K562 (cell line): ENCODE results near the gene ARMCX6. TPM values are rescaled to one million over a fixed set of nuclear protein-coding genes. Genes with fewer than 3 reads are reported as not detected.

ENCODE experiments used
- ATF7 ChIP-seq: fragments of 450-650 bp; IDR thresholded peaks from 2 replicates; pipeline ENCODE4 v1.7.1; 2014; ENCODE audit warnings: mild to moderate bottlenecking, moderate library complexity
- CAMTA2 ChIP-seq: fragments of 250-450 bp; sonication (Bioruptor Pico); conservative IDR thresholded peaks from 2 replicates; pipeline ENCODE4 v1.5.1; 2022
- FOXA3 ChIP-seq, 2 experiments: fragments of 450-650 bp in 1 of 2; sonication (generic) in 1 of 2; formaldehyde crosslinking; IDR thresholded peaks in 1 of 2; conservative IDR thresholded peaks in 1 of 2; 2 replicates each; pipeline versions ENCODE4 v1.4.0 to v1.8.0; 2020 to 2022; ENCODE audit warnings: mild to moderate bottlenecking in 2 of 2, missing genetic modification reagents in 1 of 2
- HIVEP1 ChIP-seq: fragments of 250-450 bp; sonication (Bioruptor Pico); IDR thresholded peaks from 2 replicates; pipeline ENCODE4 v1.4.0; 2020; ENCODE audit warnings: mild to moderate bottlenecking
- IFI16 ChIP-seq: fragments of 250-450 bp; sonication (Bioruptor Pico); IDR thresholded peaks from 2 replicates; pipeline ENCODE4 v2.1.2; 2022; ENCODE audit warnings: mild to moderate bottlenecking, inconsistent platforms
- MAZ ChIP-seq, 2 experiments: fragments of 450-650 bp in 1 of 2; sonication (generic) in 1 of 2; formaldehyde crosslinking; IDR thresholded peaks in 1 of 2; conservative IDR thresholded peaks in 1 of 2; 2 replicates each; pipeline versions ENCODE4 v1.4.0 to v1.5.0; 2020; ENCODE audit warnings: mild to moderate bottlenecking in 1 of 2, missing genetic modification reagents in 1 of 2
- SREBF2 ChIP-seq: sonication (generic); formaldehyde crosslinking; IDR thresholded peaks from 2 replicates; pipeline ENCODE4 v1.4.0; 2020; ENCODE audit warnings: mild to moderate bottlenecking, missing genetic modification reagents
- TCF3 ChIP-seq: sonication (generic); formaldehyde crosslinking; IDR thresholded peaks from 2 replicates; pipeline ENCODE4 v1.4.0; 2020; ENCODE audit warnings: mild to moderate bottlenecking, missing genetic modification reagents
- TSHZ1 ChIP-seq: fragments of 250-450 bp; sonication (Bioruptor Pico); IDR thresholded peaks from 2 replicates; pipeline ENCODE4 v1.4.0; 2020; ENCODE audit warnings: mild to moderate bottlenecking, moderate library complexity
- ZNF239 ChIP-seq: fragments of 250-450 bp; sonication (Bioruptor Pico); IDR thresholded peaks from 2 replicates; pipeline ENCODE4 v1.4.0; 2020; ENCODE audit warnings: mild to moderate bottlenecking
- ZNF717 ChIP-seq: fragments of 250-450 bp; sonication (Bioruptor Pico); IDR thresholded peaks from 2 replicates; pipeline ENCODE4 v1.5.0; 2021
- polyA plus RNA-seq, 8 experiments: library from polyadenylated mRNA; depleted of rRNA in 4 of 8; stranded (reverse) in 5 of 8; unstranded in 3 of 8; fragments of >200 nt; fragmentation: Nextera tagmentation in 2 of 8; fragmentation: Illumina TruSeq in 1 of 8; extraction: Ambion mirVana in 2 of 8; extraction: Trizol in 1 of 8; gene quantifications; 2 replicates each; pipeline versions ENCODE4 v1.2.1 to v1.2.3, GENCODE V29; 2011 to 2014; ENCODE audit warnings: inconsistent platforms in 1 of 8, missing spikeins in 1 of 8
- total RNA-seq, 7 experiments: library from RNA; depleted of rRNA in 6 of 7; stranded (reverse); fragments of >200 nt in 6 of 7; fragmentation: Illumina TruSeq in 2 of 7; extraction: Trizol in 2 of 7; gene quantifications; 2 replicates each; pipeline versions ENCODE4 v1.2.1 to v1.2.3, GENCODE V29; 2011 to 2021; ENCODE audit warnings: low replicate concordance in 1 of 7
- TF ChIP-seq, protein P1 (sequence below): fragments of 200-800 bp; sonication (Bioruptor generic); IDR thresholded peaks from 2 replicates; pipeline ENCODE4 v1.6.1; 2017; ENCODE audit warnings: missing genetic modification characterization, missing compliant biosample characterization

Gene ARMCX6
- total and polyA plus RNA-seq, 9 of the 15 experiments (the other 6 are each of a cell fraction or from before 2014, with no cell fraction given): 15.4 to 41.2 (median 24.6) TPM

DNA sequence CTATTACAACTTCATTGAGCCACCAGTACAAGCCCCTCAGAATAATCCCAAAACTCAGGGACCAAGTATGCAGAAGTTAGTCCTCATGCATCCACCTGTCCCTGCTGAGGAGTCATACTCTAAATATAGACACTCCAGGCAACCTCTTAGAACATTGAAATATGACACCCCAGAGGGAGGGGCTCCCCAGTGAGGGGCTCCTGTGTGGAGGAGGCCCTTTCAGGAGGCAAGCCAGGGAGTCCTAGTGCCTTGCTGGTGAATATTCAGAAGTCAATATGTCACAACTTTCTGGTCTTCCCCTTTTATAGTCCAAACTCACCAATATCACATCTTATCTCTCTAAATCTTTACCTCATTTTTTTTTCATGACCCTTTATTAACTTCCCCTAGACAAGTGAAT, 1.6 kb upstream of the ARMCX6 start (continued):
- TF ChIP-seq ZNF239 (CRISPR knock-in tag) (no peak), TCF3 (no peak), ZNF717 (no peak), HIVEP1 (CRISPR knock-in tag) (no peak), CAMTA2 (no peak), FOXA3 (CRISPR knock-in tag; conservative IDR thresholded peaks at IDR 0.05 in 1 of 2, IDR thresholded peaks at IDR 0.05 in 1 of 2) (no peak), MAZ (CRISPR knock-in tag; conservative IDR thresholded peaks at IDR 0.05 in 1 of 2, IDR thresholded peaks at IDR 0.05 in 1 of 2) (peak in 1 of 2 experiments; percentile 74; a peak in 2 of 4 replicates), SREBF2 (no peak), ATF7 (peak; percentile 42; the same call in 1 of the 2 replicates), TSHZ1 (CRISPR knock-in tag) (no peak), IFI16 (CRISPR knock-in tag) (no peak)
- TF ChIP-seq, protein P1, sequence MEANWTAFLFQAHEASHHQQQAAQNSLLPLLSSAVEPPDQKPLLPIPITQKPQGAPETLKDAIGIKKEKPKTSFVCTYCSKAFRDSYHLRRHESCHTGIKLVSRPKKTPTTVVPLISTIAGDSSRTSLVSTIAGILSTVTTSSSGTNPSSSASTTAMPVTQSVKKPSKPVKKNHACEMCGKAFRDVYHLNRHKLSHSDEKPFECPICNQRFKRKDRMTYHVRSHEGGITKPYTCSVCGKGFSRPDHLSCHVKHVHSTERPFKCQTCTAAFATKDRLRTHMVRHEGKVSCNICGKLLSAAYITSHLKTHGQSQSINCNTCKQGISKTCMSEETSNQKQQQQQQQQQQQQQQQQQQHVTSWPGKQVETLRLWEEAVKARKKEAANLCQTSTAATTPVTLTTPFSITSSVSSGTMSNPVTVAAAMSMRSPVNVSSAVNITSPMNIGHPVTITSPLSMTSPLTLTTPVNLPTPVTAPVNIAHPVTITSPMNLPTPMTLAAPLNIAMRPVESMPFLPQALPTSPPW: 0 out of 2 replicates have a peak, but pooled peaks have one; percentile 31
